Upper lobe of left lung (tissue), 6 donors: Measurements from ENCODE around the gene IL7R. TPM values are rescaled to one million over a fixed set of nuclear protein-coding genes. Genes with fewer than 3 reads are reported as not detected.

Experiments
- ATAC-seq, 2 donors: fragments of 200-7000 bp; cut with Tn5 transposase; one replicate each; pipeline ENCODE4 v1.9.1; 2022; ENCODE audit warnings: mild to moderate bottlenecking in 2 of 2, moderate library complexity in 2 of 2; ENCODE audit not compliant: low FRiP score in 2 of 2
- DNase-seq, 2 donors: peaks; one replicate each; pipeline ENCODE4 v3.0.0-alpha.2; 2019 to 2020
- H3K27ac ChIP-seq, 4 donors: fragments of 200-600 bp; sonication (generic); one replicate each; pipeline ENCODE4 v1.5.1; 2016 to 2019
- H3K27me3 ChIP-seq, 4 donors: fragments of 200-600 bp; sonication (generic); one replicate each; pipeline ENCODE4 v1.5.1; 2017 to 2019
- H3K36me3 ChIP-seq, 4 donors: fragments of 200-600 bp; sonication (generic); one replicate each; pipeline ENCODE4 v1.5.1; 2016 to 2019
- H3K4me1 ChIP-seq, 4 donors: fragments of 200-600 bp; sonication (generic); one replicate each; pipeline ENCODE4 v1.5.1; 2018 to 2019
- H3K4me3 ChIP-seq, 4 donors: fragments of 200-600 bp; sonication (generic); one replicate each; pipeline ENCODE4 v1.5.1; 2017 to 2019; ENCODE audit warnings: mild to moderate bottlenecking in 2 of 4, moderate library complexity in 1 of 4
- H3K9me3 ChIP-seq, 4 donors: fragments of 200-600 bp; sonication (generic); one replicate each; pipeline ENCODE4 v1.5.1; 2018 to 2019
- CTCF ChIP-seq, 6 experiments: fragments of 450-650 bp in 4 of 6; fragments of 200-600 bp in 2 of 6; sonication (generic) in 2 of 6; IDR thresholded peaks; one replicate each; pipeline ENCODE4 v1.5.1; 2016 to 2019; ENCODE audit warnings: antibody characterized with exemption in 6 of 6
- EP300 ChIP-seq, 4 donors: sonication (generic); formaldehyde crosslinking; IDR thresholded peaks; one replicate each; pipeline ENCODE4 v1.5.1; 2017; ENCODE audit warnings: antibody characterized with exemption in 4 of 4, control low read depth in 2 of 4
- POLR2A ChIP-seq, 4 donors: fragments of 450-650 bp; IDR thresholded peaks; one replicate each; pipeline ENCODE4 v1.5.1; 2016 to 2017; ENCODE audit warnings: antibody characterized with exemption in 4 of 4, mild to moderate bottlenecking in 2 of 4
- POLR2AphosphoS5 ChIP-seq, 2 donors: sonication (generic); formaldehyde crosslinking; IDR thresholded peaks; one replicate each; pipeline ENCODE4 v1.5.1; 2017; ENCODE audit warnings: antibody characterized with exemption in 2 of 2
- WGBS, 2 donors: methylation state at CpG; one replicate each; pipeline ENCODE4 v1.1.5; 2017 to 2018; 5-methylcytosine and 5-hydroxymethylcytosine counted together
- total RNA-seq, 6 donors: library from RNA; depleted of rRNA in 4 of 6; stranded (reverse); fragments of >200 nt in 4 of 6; gene quantifications; one replicate each; pipeline versions ENCODE4 v1.1.0 to v1.2.1, GENCODE V29; 2016 to 2021
- donor health status: DM: no; HTN: no; CAD: no; lungs with moderate emphysema.
- donor health status: DM: no; HTN: yes; CAD: no; lungs with severe emphysema.

Gene IL7R
- total RNA-seq, 6 donors from 2014 or later, result 86.8 to 139 (median 94.7) TPM

GRCh38 chr5:35859101-35859661 is 2.5 kb downstream of the IL7R start:
- Histone ChIP-seq H3K27ac (peak overlapping the region; percentile 58 to 92 (median 79)), H3K4me3 (peak overlapping the region in 3 of 4 donors; percentile 33 to 46 (median 39)), H3K9me3 (no peaks in the 10 kb centered on the region), H3K36me3 (peaks cover 0 to 7% (median 2%) of the 10 kb centered on the region in 4 donors), H3K4me1 (peaks cover 0 to 14% (median 4%) of the 10 kb centered on the region in 4 donors), H3K27me3 (no peaks in the 10 kb centered on the region)
- WGBS, 2 donors, result 39 to 53% methylated on average over 3 of the region's 3 CpGs
- no peak for TF ChIP-seq CTCF (IDR thresholded peaks at IDR 0.05)
- no peak for TF ChIP-seq EP300 (IDR thresholded peaks at IDR 0.05)
- peak in 1 of 2 donors; percentile 16 for TF ChIP-seq POLR2AphosphoS5 (IDR thresholded peaks at IDR 0.05)
- TF ChIP-seq POLR2A (IDR thresholded peaks at IDR 0.05), result peak in 1 of 4 donors; percentile 27
- DNase-seq (no peak), ATAC-seq (no peak)

GRCh38 chr5:35860686-35861085 is 4.0 kb downstream of the IL7R start:
- DNase-seq (no peak), ATAC-seq (no peak)
- WGBS, 2 donors, result 67 to 73% methylated on average over 1 of the region's 1 CpG
- peak overlapping the region in 2 of 4 donors; percentile 33 to 46 for H3K4me3 ChIP-seq
- peak overlapping the region in 2 of 4 donors; percentile 81 to 92 for H3K27ac ChIP-seq
- H3K36me3 ChIP-seq, result peaks cover 0 to 11% (median 2%) of the 10 kb centered on the region in 4 donors
- H3K9me3 ChIP-seq, result no peaks in the 10 kb centered on the region
- peaks cover 0 to 14% (median 3%) of the 10 kb centered on the region in 4 donors for H3K4me1 ChIP-seq
- H3K27me3 ChIP-seq, result no peaks in the 10 kb centered on the region
- no peak for TF ChIP-seq CTCF (IDR thresholded peaks at IDR 0.05)
- no peak for TF ChIP-seq EP300 (IDR thresholded peaks at IDR 0.05)
- no peak for TF ChIP-seq POLR2A (IDR thresholded peaks at IDR 0.05)
- TF ChIP-seq POLR2AphosphoS5 (IDR thresholded peaks at IDR 0.05), result no peak

GRCh38 chr5:35861718-35862117 is 5.0 kb downstream of the IL7R start:
- H3K4me3 ChIP-seq, result peak overlapping the region in 2 of 4 donors; percentile 3 to 46
- WGBS, 2 donors, result 73 to 92% methylated on average over 1 of the region's 1 CpG
- H3K27me3 ChIP-seq, result no peaks in the 10 kb centered on the region
- H3K36me3 ChIP-seq, result peaks cover 0 to 11% (median 2%) of the 10 kb centered on the region in 4 donors
- ATAC-seq (no peak), DNase-seq (no peak)
- peak overlapping the region in 2 of 4 donors; percentile 81 to 92 for H3K27ac ChIP-seq
- no peaks in the 10 kb centered on the region for H3K9me3 ChIP-seq
- peaks cover 0 to 10% (median 3%) of the 10 kb centered on the region in 4 donors for H3K4me1 ChIP-seq
- TF ChIP-seq POLR2A (IDR thresholded peaks at IDR 0.05), result no peak
- TF ChIP-seq CTCF (IDR thresholded peaks at IDR 0.05), result no peak
- TF ChIP-seq EP300 (IDR thresholded peaks at IDR 0.05), result no peak
- no peak for TF ChIP-seq POLR2AphosphoS5 (IDR thresholded peaks at IDR 0.05)

DNA sequence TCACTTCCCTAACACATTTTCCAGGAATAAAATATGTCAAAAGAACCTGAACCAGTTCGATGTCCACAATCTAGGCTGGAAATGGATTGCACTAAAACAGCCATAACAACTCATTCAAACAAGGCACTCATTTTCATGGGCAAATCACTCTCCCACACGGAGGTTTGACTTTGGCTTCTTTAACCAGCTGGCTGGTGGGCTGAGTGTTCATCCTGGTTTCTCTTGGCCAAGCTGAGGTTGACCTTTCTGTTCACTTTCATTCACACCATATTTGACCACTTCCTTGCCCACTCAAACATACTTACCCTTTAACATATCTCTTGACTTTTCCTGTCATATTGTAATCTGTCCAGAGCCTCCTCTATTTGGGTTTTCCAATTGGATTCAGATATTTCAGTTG is 5.4 kb downstream of the IL7R start:
- 45 to 56% methylated on average over 2 of the region's 2 CpGs for WGBS, 2 donors
- Histone ChIP-seq H3K9me3 (no peaks in the 10 kb centered on the region), H3K4me3 (peak overlapping the region in 2 of 4 donors; percentile 3 to 46), H3K36me3 (peaks cover 0 to 11% (median 2%) of the 10 kb centered on the region in 4 donors), H3K27me3 (no peaks in the 10 kb centered on the region), H3K27ac (peak overlapping the region in 2 of 4 donors; percentile 81 to 92), H3K4me1 (peaks cover 0 to 10% (median 3%) of the 10 kb centered on the region in 4 donors)
- no peak for ATAC-seq
- DNase-seq, result no peak
- TF ChIP-seq EP300 (IDR thresholded peaks at IDR 0.05) (no peak), CTCF (IDR thresholded peaks at IDR 0.05) (no peak), POLR2A (IDR thresholded peaks at IDR 0.05) (no peak), POLR2AphosphoS5 (IDR thresholded peaks at IDR 0.05) (no peak)
